Hepatocyte (in vitro differentiated cells): ENCODE data around the gene GPAT2. TPM values are rescaled to one million over a fixed set of nuclear protein-coding genes. Genes with fewer than 3 reads are reported as not detected.
"Not testable (repeated sequence)": the region's sequence is repeated elsewhere in the genome, so short reads cannot be mapped to it uniquely, and the experiment has no call there.

Experiments
- DNase-seq: peaks from one replicate; pipeline ENCODE4 v3.0.0-alpha.2; 2016; ENCODE audit warnings: low spot score
- H2AFZ ChIP-seq: fragments of 200-600 bp; sonication (generic); 2 replicates; pipeline ENCODE4 v1.6.0; 2016; ENCODE audit warnings: antibody characterized with exemption, mild to moderate bottlenecking
- H3K27ac ChIP-seq: fragments of 200-600 bp; sonication (generic); 2 replicates; pipeline ENCODE4 v1.5.1; 2016; ENCODE audit warnings: mild to moderate bottlenecking
- H3K27me3 ChIP-seq: fragments of 200-600 bp; sonication (generic); 2 replicates; pipeline ENCODE4 v1.6.1; 2016
- H3K36me3 ChIP-seq: fragments of 200-600 bp; sonication (generic); replicated peaks from 2 replicates; pipeline ENCODE4 v1.5.1; 2016; ENCODE audit warnings: low read depth; ENCODE audit not compliant: insufficient read depth
- H3K4me1 ChIP-seq: fragments of 200-600 bp; sonication (generic); 2 replicates; pipeline ENCODE4 v1.5.1; 2016; ENCODE audit warnings: mild to moderate bottlenecking, moderate library complexity; ENCODE audit not compliant: insufficient read depth
- H3K4me2 ChIP-seq: fragments of 200-600 bp; sonication (generic); 2 replicates; pipeline ENCODE4 v1.6.0; 2016
- H3K4me3 ChIP-seq: fragments of 200-600 bp; sonication (generic); 2 replicates; pipeline ENCODE4 v1.5.1; 2016; ENCODE audit warnings: mild to moderate bottlenecking
- H3K79me2 ChIP-seq: fragments of 200-600 bp; sonication (generic); 2 replicates; pipeline ENCODE4 v1.6.0; 2017; ENCODE audit warnings: mild to moderate bottlenecking
- H3K9me2 ChIP-seq: fragments of 200-600 bp; sonication (generic); replicated peaks from 2 replicates; pipeline ENCODE4 v1.6.0; 2017; ENCODE audit warnings: mild to moderate bottlenecking; ENCODE audit not compliant: insufficient read depth
- H3K9me3 ChIP-seq: fragments of 200-600 bp; sonication (generic); 2 replicates; pipeline ENCODE4 v1.5.1; 2016; ENCODE audit warnings: low read depth, mild to moderate bottlenecking
- H4K20me1 ChIP-seq: fragments of 200-600 bp; sonication (generic); 2 replicates; pipeline ENCODE4 v1.6.0; 2016; ENCODE audit warnings: mild to moderate bottlenecking; ENCODE audit not compliant: insufficient read depth, poor library complexity, severe bottlenecking
- EZH2 ChIP-seq: fragments of 200-600 bp; sonication (generic); IDR thresholded peaks from 2 replicates; pipeline ENCODE4 v1.6.1; 2016; ENCODE audit warnings: antibody characterized with exemption, mild to moderate bottlenecking, borderline replicate concordance
- EZH2phosphoT487 ChIP-seq: fragments of 200-600 bp; sonication (generic); IDR thresholded peaks from one replicate; pipeline ENCODE4 v1.6.1; 2018; ENCODE audit warnings: antibody characterized with exemption, mild to moderate bottlenecking, low read depth, moderate library complexity; ENCODE audit not compliant: unreplicated experiment, severe bottlenecking
- WGBS: methylation state at CpG from one replicate; pipeline ENCODE4 v1.1.6; 2016; ENCODE audit warnings: low lambda C conversion rate; ENCODE audit errors: missing lambda C conversion rate; 5-methylcytosine and 5-hydroxymethylcytosine counted together
- polyA plus RNA-seq: library from polyadenylated mRNA; unstranded; fragments of >200 nt; fragmentation: Nextera tagmentation; extraction: Ambion mirVana; gene quantifications from 2 replicates; pipeline ENCODE4 v1.2.1, GENCODE V29; 2016
- total RNA-seq: library from RNA; depleted of rRNA; stranded (reverse); fragments of >200 nt; gene quantifications from 2 replicates; pipeline ENCODE4 v1.2.3, GENCODE V29; 2014
- TF ChIP-seq, protein P1 (sequence below): fragments of 200-600 bp; sonication (generic); IDR thresholded peaks from 2 replicates; pipeline ENCODE4 v1.5.1; 2016; ENCODE audit warnings: antibody characterized with exemption, mild to moderate bottlenecking; ENCODE audit not compliant: poor library complexity

The GPAT2 gene
- total and polyA plus RNA-seq, 2 experiments from 2014 or later: 0.31 TPM; not detected in 1

DNA sequence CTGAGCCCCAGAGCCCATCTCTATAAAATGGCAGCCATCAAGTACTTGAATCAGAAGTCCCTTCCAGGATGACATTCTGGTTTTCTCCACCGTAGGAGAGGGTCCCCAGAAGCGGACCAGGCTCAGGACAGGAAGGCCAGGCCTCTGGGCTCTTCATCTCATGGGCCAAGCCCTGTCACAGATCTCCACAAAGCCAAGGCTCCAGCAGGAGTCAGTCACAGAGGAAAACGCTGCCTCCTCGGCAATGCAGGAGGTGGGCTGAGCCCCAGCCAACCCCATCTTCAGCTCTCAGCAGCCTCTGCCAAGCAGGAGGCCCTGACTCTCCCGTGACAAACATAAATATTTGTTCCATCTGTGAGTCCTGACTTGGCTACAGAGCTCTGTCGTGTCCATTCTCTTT lies 39.4 kb upstream of the GPAT2 start:
- Histone ChIP-seq H3K27me3 (no peaks in the 10 kb centered on the region), H3K79me2 (no peaks in the 10 kb centered on the region), H4K20me1 (no peaks in the 10 kb centered on the region), H2AFZ (no peak overlapping the region), H3K27ac (no peak overlapping the region), H3K4me2 (no peak overlapping the region), H3K4me3 (no peak overlapping the region), H3K9me3 (no peaks in the 10 kb centered on the region), H3K9me2 (no peaks in the 10 kb centered on the region), H3K36me3 (no peaks in the 10 kb centered on the region), H3K4me1 (no peaks in the 10 kb centered on the region)
- 76% methylated on average over 6 of the region's 6 CpGs for WGBS
- DNase-seq: no peak
- TF ChIP-seq EZH2 (no peak), EZH2phosphoT487 (no peak)
- TF ChIP-seq, protein P1, sequence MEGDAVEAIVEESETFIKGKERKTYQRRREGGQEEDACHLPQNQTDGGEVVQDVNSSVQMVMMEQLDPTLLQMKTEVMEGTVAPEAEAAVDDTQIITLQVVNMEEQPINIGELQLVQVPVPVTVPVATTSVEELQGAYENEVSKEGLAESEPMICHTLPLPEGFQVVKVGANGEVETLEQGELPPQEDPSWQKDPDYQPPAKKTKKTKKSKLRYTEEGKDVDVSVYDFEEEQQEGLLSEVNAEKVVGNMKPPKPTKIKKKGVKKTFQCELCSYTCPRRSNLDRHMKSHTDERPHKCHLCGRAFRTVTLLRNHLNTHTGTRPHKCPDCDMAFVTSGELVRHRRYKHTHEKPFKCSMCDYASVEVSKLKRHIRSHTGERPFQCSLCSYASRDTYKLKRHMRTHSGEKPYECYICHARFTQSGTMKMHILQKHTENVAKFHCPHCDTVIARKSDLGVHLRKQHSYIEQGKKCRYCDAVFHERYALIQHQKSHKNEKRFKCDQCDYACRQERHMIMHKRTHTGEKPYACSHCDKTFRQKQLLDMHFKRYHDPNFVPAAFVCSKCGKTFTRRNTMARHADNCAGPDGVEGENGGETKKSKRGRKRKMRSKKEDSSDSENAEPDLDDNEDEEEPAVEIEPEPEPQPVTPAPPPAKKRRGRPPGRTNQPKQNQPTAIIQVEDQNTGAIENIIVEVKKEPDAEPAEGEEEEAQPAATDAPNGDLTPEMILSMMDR: no peak

DNA sequence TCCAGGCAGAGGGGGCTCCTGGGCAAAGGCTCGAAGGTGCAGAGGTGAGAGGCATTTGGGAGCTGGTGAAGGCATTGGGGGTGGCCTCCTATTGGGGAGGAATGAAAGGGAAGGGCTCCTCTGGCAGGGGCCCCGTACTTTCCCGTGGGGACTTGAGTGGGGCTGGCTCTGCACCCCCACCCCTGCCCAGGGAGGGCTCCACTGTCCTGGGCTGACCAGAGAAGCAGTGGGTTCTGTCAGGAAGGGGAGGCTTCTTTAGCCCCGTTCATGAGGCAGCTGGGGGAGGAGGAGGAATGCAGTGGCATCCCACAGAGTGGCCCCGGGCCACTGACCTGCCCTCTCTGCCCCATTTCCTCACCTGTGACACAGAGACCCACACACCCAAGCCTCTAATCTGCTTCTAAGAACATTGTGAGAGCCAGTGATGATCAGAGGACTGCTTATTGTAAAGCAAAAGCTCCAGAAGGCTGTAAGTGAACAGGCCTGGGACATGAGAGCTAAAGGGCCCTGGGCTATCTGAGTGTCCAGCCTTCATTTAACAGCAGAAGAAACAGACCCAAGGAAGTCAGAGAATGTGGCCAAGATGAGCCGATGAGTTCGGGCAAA lies 38.6 kb upstream of the GPAT2 start:
- Histone ChIP-seq H3K79me2 (no peaks in the 10 kb centered on the region), H4K20me1 (no peaks in the 10 kb centered on the region), H3K9me2 (no peaks in the 10 kb centered on the region), H3K4me2 (no peak overlapping the region), H3K9me3 (no peaks in the 10 kb centered on the region), H3K4me3 (no peak overlapping the region), H3K27me3 (no peaks in the 10 kb centered on the region), H2AFZ (no peak overlapping the region), H3K36me3 (no peaks in the 10 kb centered on the region), H3K27ac (no peak overlapping the region), H3K4me1 (no peaks in the 10 kb centered on the region)
- TF ChIP-seq, protein P1: no peak
- no peak for TF ChIP-seq EZH2
- TF ChIP-seq EZH2phosphoT487: no peak
- 73% methylated on average over 7 of the region's 7 CpGs for WGBS
- DNase-seq: no peak

DNA sequence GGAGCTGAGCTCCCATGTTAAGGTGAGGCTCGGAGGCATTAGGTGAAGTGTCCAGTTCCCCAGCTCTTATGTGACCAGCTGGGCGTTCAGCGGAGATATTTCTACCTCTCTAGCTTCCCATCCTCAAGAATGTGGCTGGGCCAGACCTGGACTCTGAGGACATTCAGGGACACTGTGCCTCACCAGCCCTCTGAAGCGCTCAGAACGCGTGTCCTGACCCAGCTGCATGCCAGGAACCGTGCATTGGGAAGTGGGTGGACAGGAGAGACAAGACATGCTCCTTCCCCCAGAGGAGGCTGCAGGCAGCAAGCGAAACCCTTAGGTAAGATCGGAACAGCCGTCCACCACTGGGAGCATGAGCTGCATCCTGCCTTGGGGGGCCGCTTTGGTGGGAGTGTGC lies 38.0 kb upstream of the GPAT2 start:
- no peak overlapping the region for H2AFZ ChIP-seq
- no peaks in the 10 kb centered on the region for H3K27me3 ChIP-seq
- H3K27ac ChIP-seq: no peak overlapping the region
- WGBS: 74% methylated on average over 11 of the region's 11 CpGs
- no peaks in the 10 kb centered on the region for H3K4me1 ChIP-seq
- H3K9me2 ChIP-seq: no peaks in the 10 kb centered on the region
- no peaks in the 10 kb centered on the region for H4K20me1 ChIP-seq
- H3K79me2 ChIP-seq: no peaks in the 10 kb centered on the region
- TF ChIP-seq, protein P1: no peak
- TF ChIP-seq EZH2: no peak
- no peak for TF ChIP-seq EZH2phosphoT487
- DNase-seq: no peak
- H3K4me2 ChIP-seq: no peak overlapping the region
- H3K36me3 ChIP-seq: no peaks in the 10 kb centered on the region
- H3K9me3 ChIP-seq: no peaks in the 10 kb centered on the region
- H3K4me3 ChIP-seq: no peak overlapping the region

DNA sequence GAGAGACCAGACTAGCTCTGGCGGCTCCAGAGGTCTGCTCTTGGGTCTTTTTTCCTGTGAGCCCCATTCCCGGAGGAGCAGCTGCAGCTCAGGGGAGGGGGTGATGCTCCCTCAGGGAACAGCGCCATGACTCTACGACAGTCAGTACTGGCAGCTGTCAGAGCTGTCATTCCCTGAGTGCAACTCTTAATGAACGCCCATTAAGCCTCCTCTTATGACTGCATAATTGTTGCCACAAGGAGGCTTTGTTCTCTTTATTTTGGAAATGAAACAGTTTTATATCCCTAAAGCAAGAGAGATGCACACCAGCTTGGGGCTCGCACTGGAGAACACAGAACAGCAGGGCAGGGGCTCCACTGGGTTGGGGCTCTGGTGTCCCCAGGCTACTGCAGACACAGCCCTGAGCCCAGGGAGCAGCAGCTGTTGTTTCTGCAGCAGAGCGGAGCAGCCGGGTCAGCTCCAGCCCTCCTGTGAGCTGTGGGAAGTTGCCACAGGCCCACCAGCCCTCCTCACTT lies 37.3 kb upstream of the GPAT2 start:
- not testable (repeated sequence) for DNase-seq, H3K79me2 ChIP-seq, H2AFZ ChIP-seq, H3K9me3 ChIP-seq, H3K4me1 ChIP-seq, H3K36me3 ChIP-seq, H3K27ac ChIP-seq, H4K20me1 ChIP-seq, H3K27me3 ChIP-seq, H3K9me2 ChIP-seq, H3K4me2 ChIP-seq, H3K4me3 ChIP-seq
- WGBS: 65% methylated on average over 8 of the region's 8 CpGs

DNA sequence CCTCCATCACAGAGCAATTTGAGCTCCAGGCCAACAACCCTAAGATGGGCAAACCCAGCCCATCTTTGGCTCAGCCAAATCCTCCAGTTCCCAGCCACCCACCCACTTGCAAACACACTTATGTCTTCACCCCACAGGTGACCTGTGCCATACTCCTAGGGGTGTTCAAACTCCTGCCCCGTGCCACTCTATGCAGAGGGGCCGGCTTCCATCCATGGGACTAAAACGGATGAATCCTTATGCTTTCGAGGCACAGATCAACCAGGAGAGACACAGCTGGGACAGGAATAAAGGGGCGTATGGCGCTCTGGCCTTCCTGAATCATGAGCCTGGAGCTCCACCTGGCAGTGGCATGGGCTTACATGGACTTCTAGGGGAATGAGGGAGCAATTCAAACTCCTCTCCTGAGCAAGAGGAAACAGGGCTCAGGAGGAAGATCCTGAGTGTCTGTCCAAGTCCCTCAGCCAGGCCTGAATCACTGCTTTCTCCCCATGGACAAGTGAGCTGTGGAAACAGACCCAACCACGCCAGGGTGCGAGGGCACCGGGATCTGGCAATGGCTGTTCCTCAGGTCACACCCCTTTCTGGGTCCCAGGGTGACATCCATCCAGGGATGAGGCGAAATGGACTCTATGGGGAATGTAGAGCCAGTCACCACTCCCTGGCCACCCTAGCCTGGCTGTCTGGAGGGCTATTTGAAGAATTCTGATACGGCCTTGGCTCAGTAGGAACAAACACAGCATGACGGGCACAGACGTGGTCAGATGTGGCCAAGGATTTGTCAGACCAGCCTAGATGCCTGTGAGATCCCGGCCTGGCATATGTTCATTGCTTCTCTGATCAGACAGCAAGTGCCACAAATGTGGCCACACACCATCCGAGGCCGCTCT lies 36.6 kb upstream of the GPAT2 start:
- DNase-seq, H3K4me1 ChIP-seq, H3K9me2 ChIP-seq, H3K4me2 ChIP-seq, H3K79me2 ChIP-seq, H3K9me3 ChIP-seq, H4K20me1 ChIP-seq, H3K36me3 ChIP-seq, H3K27ac ChIP-seq, H3K4me3 ChIP-seq, H3K27me3 ChIP-seq, H2AFZ ChIP-seq: not testable (repeated sequence)
- 92% methylated on average over 15 of the region's 16 CpGs for WGBS

DNA sequence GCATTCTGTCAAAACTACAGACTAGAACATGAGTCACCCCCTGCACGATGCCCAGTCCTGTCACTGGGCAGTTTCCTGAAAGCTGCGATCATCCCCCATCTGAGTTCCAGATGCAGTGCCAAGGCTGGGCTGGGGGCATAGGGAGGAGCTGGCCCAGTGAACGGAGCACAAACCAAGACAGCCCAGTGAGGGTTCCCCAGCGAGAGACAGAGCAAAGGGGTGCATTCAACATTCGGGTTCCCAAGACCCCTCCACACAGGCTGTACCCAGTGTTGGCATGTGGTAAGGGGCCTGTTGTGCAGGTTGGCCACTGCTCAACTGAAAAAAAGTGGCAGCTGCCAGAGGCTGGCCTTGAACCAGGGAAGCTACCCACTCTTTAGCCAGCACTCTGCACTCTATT lies 35.6 kb upstream of the GPAT2 start:
- not testable (repeated sequence) for H3K36me3 ChIP-seq
- WGBS: 94% methylated on average over 5 of the region's 5 CpGs

More for the DNA sequence above, 35.6 kb upstream of the GPAT2 start:
- not testable (repeated sequence) for DNase-seq, H3K27me3 ChIP-seq, H2AFZ ChIP-seq, H4K20me1 ChIP-seq, H3K4me3 ChIP-seq, H3K27ac ChIP-seq, H3K79me2 ChIP-seq, H3K4me2 ChIP-seq, H3K9me2 ChIP-seq, H3K4me1 ChIP-seq, H3K9me3 ChIP-seq
